K562 (cell line): ENCODE measurements around the gene ROR2. TPM values are rescaled to one million over a fixed set of nuclear protein-coding genes. Genes with fewer than 3 reads are reported as not detected.

Source experiments
- ATAC-seq: fragments of 200-7000 bp; cut with Tn5 transposase; 3 replicates; pipeline ENCODE4 v1.9.1; 2020; ENCODE audit warnings: moderate library complexity
- BruUV-seq: library from RNA; stranded (reverse); fragments of 400-500 nt; replicated peaks from 2 replicates; lab custom pipeline; 2021; lab: Mats Ljungman, UMichigan
- CTCF ChIA-PET: fragments of 300-600 bp; formaldehyde crosslinking; extraction: SDS; loops from one replicate; lab custom pipeline; 2021; ENCODE audit warnings: low intra/inter-chr PET ratio; lab: Yijun Ruan, JAX
- POLR2A ChIA-PET: fragments of 300-600, 350-650 bp; sonication (Branson Sonifier 250); formaldehyde crosslinking; extraction: SDS; loops from one replicate; lab custom pipeline; 2021; ENCODE audit warnings: antibody characterized with exemption, inconsistent platforms; lab: Yijun Ruan, JAX
- DNase-seq, 4 experiments: peaks; one replicate each; pipeline versions ENCODE4 v3.0.0 to v3.0.0-alpha.2; 2011 to 2018; ENCODE audit warnings: low spot score in 3 of 4, mixed read lengths in 3 of 4; ENCODE audit errors: extremely low read depth in 1 of 4
- FAIRE-seq: peaks from 2 replicates; lab custom pipeline; 2011; peaks lifted over from hg19 to GRCh38; lab: Jason Lieb, UNC
- H2AFZ ChIP-seq: 2 replicates; pipeline ENCODE4 v1.6.0; 2011; ENCODE audit warnings: low read depth, low read length, control low read depth, inconsistent platforms
- H3K27ac ChIP-seq: fragments of 200-600 bp; 3 replicates; pipeline ENCODE4 v1.8.0; 2011; ENCODE audit warnings: low read depth, mild to moderate bottlenecking, control low read depth, inconsistent platforms, low read length, moderate library complexity, mixed read lengths; ENCODE audit errors: extremely low read depth
- H3K27me3 ChIP-seq, 2 experiments: fragments of 300-600 bp in 1 of 2; 2 replicates in 1 of 2; 3 replicates in 1 of 2; pipeline versions ENCODE4 v1.6.0 to v1.8.0; 2011; ENCODE audit warnings: inconsistent platforms in 2 of 2, low read length in 2 of 2, mild to moderate bottlenecking in 1 of 2, mixed read lengths in 1 of 2, moderate library complexity in 1 of 2; ENCODE audit not compliant: control insufficient read depth in 2 of 2, insufficient read depth in 2 of 2
- H3K36me3 ChIP-seq: fragments of 300-600 bp; 3 replicates; pipeline ENCODE4 v1.8.0; 2011; ENCODE audit warnings: mild to moderate bottlenecking, low read length, inconsistent platforms; ENCODE audit not compliant: control insufficient read depth, insufficient read depth
- H3K4me1 ChIP-seq, 2 experiments: fragments of 200-600 bp in 1 of 2; replicated peaks in 1 of 2; 2 replicates in 1 of 2; 3 replicates in 1 of 2; pipeline versions ENCODE4 v1.5.1 to v1.8.0; 2011; ENCODE audit warnings: inconsistent platforms in 2 of 2, low read length in 2 of 2, mild to moderate bottlenecking in 1 of 2, mixed read lengths in 1 of 2, moderate library complexity in 1 of 2; ENCODE audit not compliant: control insufficient read depth in 2 of 2, insufficient read depth in 2 of 2
- H3K4me2 ChIP-seq: 2 replicates; pipeline ENCODE4 v1.6.1; 2011; ENCODE audit warnings: low read length, control low read depth, inconsistent platforms, mixed read lengths; ENCODE audit not compliant: insufficient read depth
- H3K4me3 ChIP-seq: fragments of 200-600 bp; sonication (generic), shearing (Covaris generic); 2 replicates; pipeline ENCODE4 v1.5.1; 2016; ENCODE audit warnings: control low read depth, inconsistent platforms
- H3K79me2 ChIP-seq: fragments of 200-600 bp; 3 replicates; pipeline ENCODE4 v1.8.0; 2011; ENCODE audit warnings: low read length, inconsistent platforms; ENCODE audit not compliant: control insufficient read depth, insufficient read depth
- H3K9ac ChIP-seq, 2 experiments: 2 replicates each; pipeline versions ENCODE4 v1.6.0 to v1.6.1; 2011; ENCODE audit warnings: low read depth in 2 of 2, low read length in 2 of 2, control low read depth in 1 of 2, inconsistent platforms in 1 of 2, mild to moderate bottlenecking in 1 of 2, mixed read lengths in 1 of 2; ENCODE audit not compliant: insufficient read depth in 1 of 2
- H3K9me1 ChIP-seq: one replicate; pipeline ENCODE4 v1.6.0; 2011; ENCODE audit warnings: inconsistent platforms, mild to moderate bottlenecking, low read length, moderate library complexity; ENCODE audit not compliant: control insufficient read depth, insufficient read depth
- H3K9me3 ChIP-seq: replicated peaks from 2 replicates; pipeline ENCODE4 v1.5.1; 2011; ENCODE audit warnings: low read depth, low read length, inconsistent platforms; ENCODE audit not compliant: control insufficient read depth, insufficient read depth
- H4K20me1 ChIP-seq: replicated peaks from 2 replicates; pipeline ENCODE4 v1.6.1; 2011; ENCODE audit warnings: low read length, inconsistent platforms, mixed read lengths; ENCODE audit not compliant: control insufficient read depth, insufficient read depth
- MECOM ChIP-seq: fragments of 250-450 bp; sonication (Bioruptor Pico); IDR thresholded peaks from 2 replicates; pipeline ENCODE4 v1.8.0; 2022; ENCODE audit warnings: inconsistent platforms
- ZNF316 ChIP-seq: fragments of 450-650 bp; IDR thresholded peaks from 2 replicates; pipeline ENCODE4 v1.6.1; 2016
- ZNF354B ChIP-seq: fragments of 250-450 bp; sonication (Bioruptor Pico); IDR thresholded peaks from 2 replicates; pipeline ENCODE4 v1.4.0; 2020
- ZNF408 ChIP-seq: fragments of 250-450 bp; sonication (Bioruptor Pico); IDR thresholded peaks from 2 replicates; pipeline ENCODE4 v1.4.0; 2020; ENCODE audit warnings: low read depth, mild to moderate bottlenecking, moderate library complexity
- WGBS: fragments of 100-300 bp; shearing (Covaris generic); methylation state at CpG from one replicate; pipeline ENCODE4 v1.1.6; 2016; ENCODE audit warnings: low coverage, mixed read lengths; ENCODE audit not compliant: insufficient coverage; ENCODE audit errors: missing lambda C conversion rate; 5-methylcytosine and 5-hydroxymethylcytosine counted together
- in situ Hi-C: fragments of 300-500 bp; cut with MboI; formaldehyde crosslinking; loops from 4 replicates; pipeline ENCODE4 v1.15.0; 2018; ENCODE audit warnings: inconsistent platforms, mixed read lengths
- intact Hi-C: fragments of 100-400 bp; cut with micrococcal nuclease; formaldehyde crosslinking; loops from 2 replicates; pipeline ENCODE4 v1.14.2; 2022
- polyA plus RNA-seq, 8 experiments: library from polyadenylated mRNA; depleted of rRNA in 4 of 8; stranded (reverse) in 5 of 8; unstranded in 3 of 8; fragments of >200 nt; fragmentation: Nextera tagmentation in 2 of 8; fragmentation: Illumina TruSeq in 1 of 8; extraction: Ambion mirVana in 2 of 8; extraction: Trizol in 1 of 8; gene quantifications; 2 replicates each; pipeline versions ENCODE4 v1.2.1 to v1.2.3, GENCODE V29; 2011 to 2014; ENCODE audit warnings: inconsistent platforms in 1 of 8, missing spikeins in 1 of 8
- total RNA-seq, 7 experiments: library from RNA; depleted of rRNA in 6 of 7; stranded (reverse); fragments of >200 nt in 6 of 7; fragmentation: Illumina TruSeq in 2 of 7; extraction: Trizol in 2 of 7; gene quantifications; 2 replicates each; pipeline versions ENCODE4 v1.2.1 to v1.2.3, GENCODE V29; 2011 to 2021; ENCODE audit warnings: low replicate concordance in 1 of 7
- TF ChIP-seq, protein P1 (sequence below): sonication (generic); formaldehyde crosslinking; IDR thresholded peaks from 2 replicates; pipeline ENCODE4 v1.4.0; 2020; ENCODE audit warnings: mild to moderate bottlenecking, missing genetic modification reagents

ROR2 gene
- total and polyA plus RNA-seq, 9 of the 15 experiments (the other 6 are each of a cell fraction or from before 2014, with no cell fraction given), result 5.6 to 33.8 (median 15.3) TPM

GRCh38 chr9:91732187-91733005 is 217.6 kb downstream of the ROR2 start:
- H3K9me1 ChIP-seq, result peaks cover 7% of the 10 kb centered on the region
- CTCF ChIA-PET, result no interaction called here
- in situ Hi-C loops, result no loop called here
- intact Hi-C loops, result no loop called here
- no peaks in the 10 kb centered on the region for H3K27me3 ChIP-seq
- H3K36me3 ChIP-seq, result peaks cover 76% of the 10 kb centered on the region; the same call in 2 of the 3 replicates
- peaks cover 2 to 7% of the 10 kb centered on the region in 2 experiments; a peak in 4 of 5 replicates for H3K4me1 ChIP-seq
- ATAC-seq (no peak), DNase-seq (no peak), FAIRE-seq (no peak)
- no peak overlapping the region for H3K4me3 ChIP-seq
- 87% methylated on average over 19 of the region's 21 CpGs for WGBS
- BruUV-seq, result no TSS peak
- POLR2A ChIA-PET, result no interaction called here
- H3K9ac ChIP-seq, result no peak overlapping the region
- H3K4me2 ChIP-seq, result no peak overlapping the region
- no peaks in the 10 kb centered on the region for H3K9me3 ChIP-seq
- H3K79me2 ChIP-seq, result no peaks in the 10 kb centered on the region
- no peak overlapping the region for H3K27ac ChIP-seq
- TF ChIP-seq MECOM (CRISPR knock-in tag) (no peak), ZNF354B (CRISPR knock-in tag) (no peak), ZNF408 (no peak), ZNF316 (no peak)
- TF ChIP-seq, protein P1, sequence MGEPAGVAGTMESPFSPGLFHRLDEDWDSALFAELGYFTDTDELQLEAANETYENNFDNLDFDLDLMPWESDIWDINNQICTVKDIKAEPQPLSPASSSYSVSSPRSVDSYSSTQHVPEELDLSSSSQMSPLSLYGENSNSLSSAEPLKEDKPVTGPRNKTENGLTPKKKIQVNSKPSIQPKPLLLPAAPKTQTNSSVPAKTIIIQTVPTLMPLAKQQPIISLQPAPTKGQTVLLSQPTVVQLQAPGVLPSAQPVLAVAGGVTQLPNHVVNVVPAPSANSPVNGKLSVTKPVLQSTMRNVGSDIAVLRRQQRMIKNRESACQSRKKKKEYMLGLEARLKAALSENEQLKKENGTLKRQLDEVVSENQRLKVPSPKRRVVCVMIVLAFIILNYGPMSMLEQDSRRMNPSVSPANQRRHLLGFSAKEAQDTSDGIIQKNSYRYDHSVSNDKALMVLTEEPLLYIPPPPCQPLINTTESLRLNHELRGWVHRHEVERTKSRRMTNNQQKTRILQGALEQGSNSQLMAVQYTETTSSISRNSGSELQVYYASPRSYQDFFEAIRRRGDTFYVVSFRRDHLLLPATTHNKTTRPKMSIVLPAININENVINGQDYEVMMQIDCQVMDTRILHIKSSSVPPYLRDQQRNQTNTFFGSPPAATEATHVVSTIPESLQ (CRISPR knock-in tag), result no peak
- H2AFZ ChIP-seq, result no peak overlapping the region
- H4K20me1 ChIP-seq, result peaks cover 8% of the 10 kb centered on the region; the same call in 1 of the 2 replicates
